Activated effector memory CD4-positive, alpha-beta T cell treated with Interleukin-2 at 50 U/mL for 16 hours (primary cell): Measurements from ENCODE around the gene TLN1.

ENCODE experiments used
- DNase-seq: peaks from one replicate; pipeline ENCODE4 v3.0.0-alpha.2; 2020

TLN1 gene

GRCh38 chr9:35732185-35732799 lies at the start of gene TLN1, which contains the start of gene CREB3:
TLN1 (minus strand) TSS chr9:35732195; CDS start chr9:35725694, 6,501 bp downstream.
CREB3 (plus strand) TSS chr9:35732666; CDS start chr9:35732773, 107 bp downstream.
- DNase-seq = peak; percentile 98

GRCh38 chr9:35781066-35781465 lies 49.1 kb upstream of the TLN1 start:
- no peak for DNase-seq

GRCh38 chr9:35778496-35778895 lies 46.5 kb upstream of the TLN1 start:
- no peak for DNase-seq

GRCh38 chr9:35776018-35776417 lies 44.0 kb upstream of the TLN1 start:
- no peak for DNase-seq

GRCh38 chr9:35774907-35775635 lies 43.1 kb upstream of the TLN1 start:
- DNase-seq = no peak

GRCh38 chr9:35771943-35772342 lies 39.9 kb upstream of the TLN1 start:
- DNase-seq = no peak

GRCh38 chr9:35771534-35771933 lies 39.5 kb upstream of the TLN1 start:
- DNase-seq = no peak

- DNase-seq = no peak
Observed at GRCh38 chr9:35771075-35771433, 39.1 kb upstream of the TLN1 start.

- DNase-seq = no peak
Observed at GRCh38 chr9:35769763-35770162, 37.8 kb upstream of the TLN1 start.

- no peak for DNase-seq
Observed at GRCh38 chr9:35767458-35767857, 35.5 kb upstream of the TLN1 start.

- DNase-seq = no peak
Observed at GRCh38 chr9:35766997-35767396, 35.0 kb upstream of the TLN1 start.

GRCh38 chr9:35763803-35764202 lies 31.8 kb upstream of the TLN1 start:
- no peak for DNase-seq

GRCh38 chr9:35763181-35763580 lies 31.2 kb upstream of the TLN1 start:
- no peak for DNase-seq

GRCh38 chr9:35760651-35761050 lies 28.7 kb upstream of the TLN1 start:
- no peak for DNase-seq

- no peak for DNase-seq
Observed at GRCh38 chr9:35759795-35760194, 27.8 kb upstream of the TLN1 start.

- no peak for DNase-seq
Observed at GRCh38 chr9:35758475-35759050, 26.6 kb upstream of the TLN1 start.

GRCh38 chr9:35757892-35758275 lies 25.9 kb upstream of the TLN1 start:
- DNase-seq = no peak

GRCh38 chr9:35757226-35757891 lies 25.4 kb upstream of the TLN1 start:
- DNase-seq = no peak

GRCh38 chr9:35756275-35757225 lies 24.6 kb upstream of the TLN1 start:
- peak; percentile 69 for DNase-seq

GRCh38 chr9:35755071-35755470 lies 23.1 kb upstream of the TLN1 start:
- no peak for DNase-seq

- DNase-seq = no peak
Observed at GRCh38 chr9:35754264-35754663, 22.3 kb upstream of the TLN1 start, which contains the start of gene MSMP. MSMP (minus strand) TSS chr9:35754276; CDS start chr9:35754129, 147 bp downstream.

GRCh38 chr9:35753466-35753865 lies 21.5 kb upstream of the TLN1 start:
- DNase-seq = no peak

- DNase-seq = no peak
Observed at GRCh38 chr9:35750256-35750531, 18.2 kb upstream of the TLN1 start.
